ENCODE results near the gene ENPP3. TPM values are rescaled to one million over a fixed set of nuclear protein-coding genes. Genes with fewer than 3 reads are reported as not detected.

Gene ENPP3
- total and polyA plus RNA-seq, 10 donors = 0.23 to 1.3 (median 0.54) TPM

DNA sequence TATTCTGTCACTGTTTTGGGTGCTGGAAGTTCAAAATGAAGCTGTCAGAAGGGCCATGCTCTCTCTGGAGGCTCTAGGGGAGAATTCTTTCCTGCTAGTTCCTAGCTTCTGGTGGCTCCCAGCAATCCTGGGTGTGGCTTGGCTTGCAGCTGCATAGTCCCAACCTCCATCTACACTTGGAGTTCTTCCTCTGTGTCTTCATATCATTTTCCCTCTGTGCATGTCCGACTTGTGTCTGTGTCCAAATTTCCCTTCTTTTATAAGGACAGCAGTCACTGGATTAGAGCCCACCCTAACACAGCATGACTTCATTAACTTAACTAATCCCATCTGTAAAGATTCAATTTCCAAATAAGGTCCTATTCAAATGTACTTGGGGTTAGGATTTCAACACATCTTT lies 147.5 kb downstream of the ENPP3 start:
- intact Hi-C loops (cut with DNase I; ENCODE audit: low total_unique reads) = no loop called here
- DNase-seq = no peak
- Histone ChIP-seq H3K4me3 (no peak overlapping the region), H3K27ac (no peak overlapping the region), H3K36me3 (no peaks in the 10 kb centered on the region), H3K27me3 (replicated peaks in 1 of 7) (no peaks in the 10 kb centered on the region), H3K9me3 (no peaks in the 10 kb centered on the region), H3K4me1 (no peaks in the 10 kb centered on the region)
- WGBS, 5 donors = 63 to 79% (median 76%) methylated on average over 1 of the region's 1 CpG
- TF ChIP-seq POLR2AphosphoS5 (IDR thresholded peaks at IDR 0.05) (no peak), POLR2A (IDR thresholded peaks at IDR 0.05) (no peak)
- TF ChIP-seq, protein P1, sequence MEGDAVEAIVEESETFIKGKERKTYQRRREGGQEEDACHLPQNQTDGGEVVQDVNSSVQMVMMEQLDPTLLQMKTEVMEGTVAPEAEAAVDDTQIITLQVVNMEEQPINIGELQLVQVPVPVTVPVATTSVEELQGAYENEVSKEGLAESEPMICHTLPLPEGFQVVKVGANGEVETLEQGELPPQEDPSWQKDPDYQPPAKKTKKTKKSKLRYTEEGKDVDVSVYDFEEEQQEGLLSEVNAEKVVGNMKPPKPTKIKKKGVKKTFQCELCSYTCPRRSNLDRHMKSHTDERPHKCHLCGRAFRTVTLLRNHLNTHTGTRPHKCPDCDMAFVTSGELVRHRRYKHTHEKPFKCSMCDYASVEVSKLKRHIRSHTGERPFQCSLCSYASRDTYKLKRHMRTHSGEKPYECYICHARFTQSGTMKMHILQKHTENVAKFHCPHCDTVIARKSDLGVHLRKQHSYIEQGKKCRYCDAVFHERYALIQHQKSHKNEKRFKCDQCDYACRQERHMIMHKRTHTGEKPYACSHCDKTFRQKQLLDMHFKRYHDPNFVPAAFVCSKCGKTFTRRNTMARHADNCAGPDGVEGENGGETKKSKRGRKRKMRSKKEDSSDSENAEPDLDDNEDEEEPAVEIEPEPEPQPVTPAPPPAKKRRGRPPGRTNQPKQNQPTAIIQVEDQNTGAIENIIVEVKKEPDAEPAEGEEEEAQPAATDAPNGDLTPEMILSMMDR (IDR thresholded peaks at IDR 0.05 in 8 of 11, conservative IDR thresholded peaks at IDR 0.05 in 3 of 11) = no peak

DNA sequence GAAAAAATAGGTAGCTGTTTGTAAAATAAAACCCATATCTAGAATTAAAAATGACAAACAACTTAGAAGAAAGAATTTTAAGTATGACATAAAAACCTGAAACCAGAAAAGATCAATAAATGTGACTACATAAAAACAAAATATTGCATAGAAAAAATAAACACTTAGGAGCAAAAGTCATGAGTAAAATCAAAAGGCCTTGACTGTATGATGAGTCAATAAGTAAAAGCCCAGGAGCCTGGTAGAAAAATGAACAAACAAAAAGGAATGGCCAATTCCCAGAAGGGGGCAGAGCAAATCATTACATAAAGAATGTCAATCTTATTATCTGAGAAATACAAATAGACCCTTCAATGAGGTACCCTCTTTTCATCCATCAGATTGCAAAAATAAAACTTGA lies 150.0 kb downstream of the ENPP3 start:
- intact Hi-C loops (cut with DNase I; ENCODE audit: low total_unique reads) = no loop called here
- no peak overlapping the region for H3K4me3 ChIP-seq
- H3K4me1 ChIP-seq = no peaks in the 10 kb centered on the region
- no peaks in the 10 kb centered on the region for H3K27me3 ChIP-seq (replicated peaks in 1 of 7)
- H3K36me3 ChIP-seq = no peaks in the 10 kb centered on the region
- no peak for TF ChIP-seq POLR2A (IDR thresholded peaks at IDR 0.05)
- no peak for TF ChIP-seq POLR2AphosphoS5 (IDR thresholded peaks at IDR 0.05)
- TF ChIP-seq, protein P1 (IDR thresholded peaks at IDR 0.05 in 8 of 11, conservative IDR thresholded peaks at IDR 0.05 in 3 of 11) = no peak
- H3K27ac ChIP-seq = no peak overlapping the region
- no peaks in the 10 kb centered on the region for H3K9me3 ChIP-seq
- DNase-seq = no peak

DNA sequence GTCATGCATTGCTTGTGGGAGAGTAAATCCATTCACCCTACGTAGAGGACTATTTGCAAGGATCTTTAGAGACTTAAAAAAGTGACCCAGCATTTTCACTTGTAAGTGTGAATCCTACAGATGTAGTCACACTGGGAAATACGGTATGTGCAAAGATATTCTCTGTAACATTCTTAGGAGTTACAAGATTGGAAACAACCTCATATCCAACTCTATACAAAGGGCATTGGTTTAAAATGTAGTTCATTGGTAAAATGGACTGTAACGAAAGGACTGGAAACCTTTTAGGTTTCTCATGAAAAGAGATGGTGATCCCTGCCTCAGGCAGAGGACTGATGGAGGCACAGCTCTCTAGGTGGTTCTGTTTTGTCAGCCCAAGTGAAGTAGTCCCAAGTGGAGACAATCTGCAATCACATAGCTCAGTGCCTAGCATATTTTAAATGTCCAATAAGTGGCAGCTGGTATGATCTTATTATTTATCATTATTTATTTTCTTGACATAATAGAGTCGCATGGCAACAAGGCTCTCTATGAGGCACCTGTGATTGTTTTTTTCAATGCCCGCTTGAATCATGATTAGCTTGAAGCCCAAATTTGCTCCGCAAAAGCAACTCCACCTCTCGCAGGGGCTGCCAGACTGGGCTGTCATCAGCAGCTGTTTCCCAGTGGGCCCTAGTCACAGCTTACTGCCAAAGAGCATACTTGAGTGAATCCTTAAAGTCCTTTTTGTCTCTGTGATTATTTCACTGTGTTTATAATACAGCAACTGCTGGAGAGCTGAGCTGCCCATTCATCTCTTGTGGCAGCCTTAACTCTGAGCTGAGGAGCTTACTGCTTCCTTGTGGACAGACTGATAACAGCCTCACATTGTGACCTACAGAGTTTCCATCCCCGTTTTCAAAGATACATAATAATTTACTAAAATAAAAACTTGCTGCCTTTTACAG lies 150.9 kb downstream of the ENPP3 start:
- H3K36me3 ChIP-seq = no peaks in the 10 kb centered on the region
- no peaks in the 10 kb centered on the region for H3K4me1 ChIP-seq
- intact Hi-C loops (cut with DNase I; ENCODE audit: low total_unique reads) = no loop called here
- H3K4me3 ChIP-seq = no peak overlapping the region
- TF ChIP-seq, protein P1 (IDR thresholded peaks at IDR 0.05 in 8 of 11, conservative IDR thresholded peaks at IDR 0.05 in 3 of 11) = no peak
- no peak for TF ChIP-seq POLR2A (IDR thresholded peaks at IDR 0.05)
- no peak for TF ChIP-seq POLR2AphosphoS5 (IDR thresholded peaks at IDR 0.05)
- no peaks in the 10 kb centered on the region for H3K27me3 ChIP-seq (replicated peaks in 1 of 7)
- no peaks in the 10 kb centered on the region for H3K9me3 ChIP-seq
- DNase-seq = no peak
- WGBS, 5 donors = 60 to 79% (median 71%) methylated on average over 8 of the region's 8 CpGs
- H3K27ac ChIP-seq = no peak overlapping the region

DNA sequence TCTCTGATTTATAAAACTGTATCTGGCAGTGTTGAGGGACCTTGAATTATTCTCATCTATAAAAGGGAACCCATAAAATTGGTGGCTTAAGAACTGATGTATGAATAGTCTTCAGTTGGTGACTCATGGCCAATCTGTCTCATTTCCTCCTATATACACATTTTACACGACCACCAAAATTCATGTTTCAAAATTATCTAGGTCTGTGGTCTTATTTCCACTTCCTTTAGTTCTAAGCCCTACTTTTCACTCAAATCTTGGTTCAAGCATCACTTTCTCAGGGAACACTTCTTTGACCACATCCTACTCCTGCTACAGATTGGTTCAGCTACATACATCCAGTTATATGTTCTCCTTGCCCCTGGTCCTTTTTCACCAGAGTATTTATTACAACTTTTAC lies 152.1 kb downstream of the ENPP3 start:
- 0 to 30% (median 12%) methylated on average over 1 of the region's 1 CpG for WGBS, 5 donors
- no peaks in the 10 kb centered on the region for H3K36me3 ChIP-seq
- DNase-seq = no peak
- no peaks in the 10 kb centered on the region for H3K9me3 ChIP-seq
- H3K27ac ChIP-seq = no peak overlapping the region
- intact Hi-C loops (cut with DNase I; ENCODE audit: low total_unique reads) = no loop called here
- H3K27me3 ChIP-seq (replicated peaks in 1 of 7) = no peaks in the 10 kb centered on the region
- no peak overlapping the region for H3K4me3 ChIP-seq
- H3K4me1 ChIP-seq = no peaks in the 10 kb centered on the region
- TF ChIP-seq POLR2A (IDR thresholded peaks at IDR 0.05) (no peak), POLR2AphosphoS5 (IDR thresholded peaks at IDR 0.05) (no peak)
- TF ChIP-seq, protein P1 (IDR thresholded peaks at IDR 0.05 in 8 of 11, conservative IDR thresholded peaks at IDR 0.05 in 3 of 11) = no peak
